ENCODE measurements around the gene SRR.

DNA sequence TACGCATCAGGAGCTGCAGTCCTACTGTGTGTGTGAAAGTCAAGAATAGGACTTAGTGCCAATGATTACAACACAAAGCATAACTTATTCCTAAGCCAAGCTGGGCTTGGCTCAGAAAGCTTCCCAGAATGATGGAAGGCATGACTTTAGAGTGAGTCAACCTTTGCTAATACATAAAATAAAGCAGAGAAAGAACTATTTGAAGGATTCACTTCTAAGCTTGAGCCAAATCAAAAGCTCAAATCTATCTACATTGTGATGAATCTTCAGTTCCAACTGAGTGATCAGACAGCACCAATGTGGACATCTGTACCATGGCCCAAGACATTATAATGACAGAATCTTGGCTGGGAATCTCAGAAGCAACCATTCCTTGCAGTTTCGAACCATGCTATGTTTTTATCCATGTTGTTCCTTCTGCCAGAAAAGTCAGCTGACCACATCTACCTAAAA, 41.6 kb upstream of the SRR start:
- TF ChIP-seq, protein P1, sequence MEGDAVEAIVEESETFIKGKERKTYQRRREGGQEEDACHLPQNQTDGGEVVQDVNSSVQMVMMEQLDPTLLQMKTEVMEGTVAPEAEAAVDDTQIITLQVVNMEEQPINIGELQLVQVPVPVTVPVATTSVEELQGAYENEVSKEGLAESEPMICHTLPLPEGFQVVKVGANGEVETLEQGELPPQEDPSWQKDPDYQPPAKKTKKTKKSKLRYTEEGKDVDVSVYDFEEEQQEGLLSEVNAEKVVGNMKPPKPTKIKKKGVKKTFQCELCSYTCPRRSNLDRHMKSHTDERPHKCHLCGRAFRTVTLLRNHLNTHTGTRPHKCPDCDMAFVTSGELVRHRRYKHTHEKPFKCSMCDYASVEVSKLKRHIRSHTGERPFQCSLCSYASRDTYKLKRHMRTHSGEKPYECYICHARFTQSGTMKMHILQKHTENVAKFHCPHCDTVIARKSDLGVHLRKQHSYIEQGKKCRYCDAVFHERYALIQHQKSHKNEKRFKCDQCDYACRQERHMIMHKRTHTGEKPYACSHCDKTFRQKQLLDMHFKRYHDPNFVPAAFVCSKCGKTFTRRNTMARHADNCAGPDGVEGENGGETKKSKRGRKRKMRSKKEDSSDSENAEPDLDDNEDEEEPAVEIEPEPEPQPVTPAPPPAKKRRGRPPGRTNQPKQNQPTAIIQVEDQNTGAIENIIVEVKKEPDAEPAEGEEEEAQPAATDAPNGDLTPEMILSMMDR (IDR thresholded peaks at IDR 0.05), result no peak
- no peak for TF ChIP-seq POLR2A (IDR thresholded peaks at IDR 0.05)

Measured in ovary (tissue), 3 donors.